Subcutaneous adipose tissue (tissue), 4 donors: ENCODE results near the gene DPP6. TPM values are rescaled to one million over a fixed set of nuclear protein-coding genes. Genes with fewer than 3 reads are reported as not detected.

ENCODE experiments used
- total RNA-seq, 4 donors: library from RNA; depleted of rRNA; stranded (reverse); fragments of >200 nt; gene quantifications; one replicate each; pipeline ENCODE4 v1.1.0, GENCODE V29; 2016
- TF ChIP-seq, protein P1 (sequence below): fragments of 450-650 bp; IDR thresholded peaks from one replicate; pipeline ENCODE4 v1.5.1; 2016; ENCODE audit warnings: low read depth, mild to moderate bottlenecking, control low read depth, antibody characterized with exemption, moderate library complexity

Gene DPP6
- total RNA-seq, 4 donors from 2014 or later, result 0.19 to 2.0 (median 0.85) TPM; not detected in 1

- TF ChIP-seq, protein P1, sequence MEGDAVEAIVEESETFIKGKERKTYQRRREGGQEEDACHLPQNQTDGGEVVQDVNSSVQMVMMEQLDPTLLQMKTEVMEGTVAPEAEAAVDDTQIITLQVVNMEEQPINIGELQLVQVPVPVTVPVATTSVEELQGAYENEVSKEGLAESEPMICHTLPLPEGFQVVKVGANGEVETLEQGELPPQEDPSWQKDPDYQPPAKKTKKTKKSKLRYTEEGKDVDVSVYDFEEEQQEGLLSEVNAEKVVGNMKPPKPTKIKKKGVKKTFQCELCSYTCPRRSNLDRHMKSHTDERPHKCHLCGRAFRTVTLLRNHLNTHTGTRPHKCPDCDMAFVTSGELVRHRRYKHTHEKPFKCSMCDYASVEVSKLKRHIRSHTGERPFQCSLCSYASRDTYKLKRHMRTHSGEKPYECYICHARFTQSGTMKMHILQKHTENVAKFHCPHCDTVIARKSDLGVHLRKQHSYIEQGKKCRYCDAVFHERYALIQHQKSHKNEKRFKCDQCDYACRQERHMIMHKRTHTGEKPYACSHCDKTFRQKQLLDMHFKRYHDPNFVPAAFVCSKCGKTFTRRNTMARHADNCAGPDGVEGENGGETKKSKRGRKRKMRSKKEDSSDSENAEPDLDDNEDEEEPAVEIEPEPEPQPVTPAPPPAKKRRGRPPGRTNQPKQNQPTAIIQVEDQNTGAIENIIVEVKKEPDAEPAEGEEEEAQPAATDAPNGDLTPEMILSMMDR, result no peak
These were observed 784.9 kb downstream of the DPP6 start for GRCh38 chr7:154837087-154837486.

GRCh38 chr7:154837622-154838021 lies 785.4 kb downstream of the DPP6 start:
- TF ChIP-seq, protein P1, result no peak

GRCh38 chr7:154840086-154840485 lies 787.9 kb downstream of the DPP6 start:
- TF ChIP-seq, protein P1, result no peak

- TF ChIP-seq, protein P1, result no peak
These were observed 789.6 kb downstream of the DPP6 start for GRCh38 chr7:154841731-154842331.

DNA sequence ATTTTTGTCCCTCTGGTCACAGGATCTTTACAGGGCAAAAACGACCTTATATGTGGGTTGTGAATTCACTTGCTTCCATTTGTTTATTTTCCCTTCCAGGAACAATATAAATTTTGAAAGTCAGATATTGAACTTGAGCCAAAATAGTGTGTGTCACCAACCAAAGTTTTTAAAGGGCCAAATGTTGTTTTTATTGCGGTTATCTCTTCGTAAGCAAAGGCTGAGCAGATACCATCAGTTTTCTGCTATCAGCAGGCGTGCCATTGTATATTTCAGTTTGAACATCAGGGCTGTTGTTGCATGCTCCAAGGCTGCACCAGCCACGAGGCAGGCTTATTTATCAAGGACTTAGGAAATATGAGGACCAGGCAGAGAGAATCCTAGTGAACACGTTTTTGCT lies 790.4 kb downstream of the DPP6 start:
- TF ChIP-seq, protein P1, result no peak

DNA sequence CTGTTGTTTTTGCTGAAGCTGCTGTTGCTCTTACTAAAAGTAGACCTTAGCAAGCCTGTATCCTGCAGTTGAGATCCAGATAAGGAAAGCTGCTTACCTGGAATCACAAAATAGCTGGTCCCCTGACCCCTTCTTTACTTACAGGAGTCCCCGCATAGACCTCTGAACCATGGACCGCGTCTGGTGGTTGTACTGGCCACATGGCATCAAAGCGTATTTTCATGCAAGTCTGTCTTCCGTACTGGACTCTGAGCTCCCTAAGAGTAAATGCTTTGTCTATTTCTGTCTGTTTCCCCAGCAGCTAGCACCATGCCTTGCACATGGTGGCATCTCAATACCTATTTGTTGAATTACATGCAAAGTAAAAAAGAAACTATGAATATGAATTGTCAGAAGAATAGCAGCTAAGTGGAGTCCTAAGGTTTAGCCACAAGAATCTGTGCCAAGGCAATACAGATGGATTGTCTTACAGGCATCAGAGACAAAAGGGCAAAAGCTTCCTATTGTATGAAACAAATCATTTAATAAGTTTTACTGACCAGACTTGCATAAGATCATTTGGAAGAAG lies 791.6 kb downstream of the DPP6 start:
- TF ChIP-seq, protein P1, result no peak

DNA sequence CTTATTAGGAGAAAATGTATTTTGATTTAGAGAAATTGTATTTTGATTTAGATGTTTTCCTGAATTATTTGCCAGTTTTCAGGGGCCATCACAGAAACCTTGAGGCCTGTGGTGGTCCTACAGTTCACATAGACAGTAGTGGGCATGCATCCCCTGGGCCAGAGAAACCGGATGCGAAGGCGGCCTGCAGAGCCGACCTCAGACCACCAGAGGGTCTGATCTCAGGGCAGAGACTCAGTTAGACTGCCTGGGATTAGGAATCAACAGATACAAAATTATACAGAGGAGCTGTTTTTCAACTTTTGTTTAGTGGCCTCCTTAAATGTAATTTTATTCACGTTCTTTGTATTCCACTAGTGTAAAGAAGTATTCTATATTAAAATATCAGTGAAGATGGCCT lies 792.3 kb downstream of the DPP6 start:
- TF ChIP-seq, protein P1, result no peak
